HCT116 (cell line): ENCODE results near the gene MBNL2. TPM values are rescaled to one million over a fixed set of nuclear protein-coding genes. Genes with fewer than 3 reads are reported as not detected.
A peak's percentile ranks its signal among the peaks of the same experiment; 100 is the strongest.

ENCODE experiments used
- ATAC-seq: fragments of 200-7000 bp; cut with Tn5 transposase; 2 replicates; pipeline ENCODE4 v1.9.1; 2020; ENCODE audit warnings: mild to moderate bottlenecking, moderate library complexity
- BruUV-seq: library from RNA; stranded (reverse); fragments of 400-500 nt; replicated peaks from 2 replicates; lab custom pipeline; 2021; lab: Mats Ljungman, UMichigan
- CTCF ChIA-PET: fragments of 300-600 bp; sonication (Branson Sonifier 250); formaldehyde crosslinking; loops from one replicate; lab custom pipeline; 2021; ENCODE audit warnings: antibody characterized with exemption; lab: Charles Lee
- POLR2A ChIA-PET: fragments of 300-600, 350-600 bp; sonication (Branson Sonifier 250); formaldehyde crosslinking; loops from one replicate; lab custom pipeline; 2021; ENCODE audit warnings: antibody characterized with exemption; lab: Charles Lee
- RAD21 ChIA-PET, 2 experiments: fragments of 300-600 bp; sonication (Branson Sonifier 250); formaldehyde crosslinking; loops; one replicate each; lab custom pipeline; 2023; ENCODE audit warnings: low total read pairs in 2 of 2; ENCODE audit not compliant: uncharacterized antibody in 2 of 2, unreplicated experiment in 2 of 2, low non-redundant PET in 1 of 2; lab: Charles Lee
- DNase-seq: peaks from one replicate; pipeline ENCODE4 v3.0.0-alpha.2; 2010; ENCODE audit warnings: low read depth, low spot score
- H2AFZ ChIP-seq: fragments of 200-600 bp; shearing (Covaris generic), sonication (generic); 2 replicates; pipeline ENCODE4 v1.6.1; 2017; ENCODE audit warnings: low read depth, mixed run types, mixed read lengths, antibody characterized with exemption, low read length; ENCODE audit not compliant: poor library complexity, severe bottlenecking
- H3K27ac ChIP-seq: 2 replicates; pipeline ENCODE4 v1.5.1; 2012; ENCODE audit warnings: low read depth, low read length
- H3K27me3 ChIP-seq: fragments of 200-600 bp; sonication (generic); 2 replicates; pipeline ENCODE4 v1.6.1; 2016; ENCODE audit warnings: mixed run types, low read length, mixed read lengths; ENCODE audit not compliant: insufficient read depth
- H3K36me3 ChIP-seq, 2 experiments: fragments of 200-500 bp in 1 of 2; fragments of 200-600 bp in 1 of 2; sonication (Bioruptor generic) in 1 of 2; sonication (generic) in 1 of 2; 2 replicates each; pipeline versions ENCODE4 v1.5.1 to v1.6.1; 2014 to 2016; ENCODE audit warnings: low read length in 2 of 2, inconsistent platforms in 1 of 2, mixed read lengths in 1 of 2, mixed run types in 1 of 2; ENCODE audit not compliant: insufficient read depth in 2 of 2, control insufficient read depth in 1 of 2
- H3K4me1 ChIP-seq, 2 experiments: fragments of 200-600 bp in 1 of 2; sonication (generic) in 1 of 2; 2 replicates each; pipeline versions ENCODE4 v1.5.1 to v1.6.1; 2012 to 2017; ENCODE audit warnings: low read length in 2 of 2, inconsistent platforms in 1 of 2, mild to moderate bottlenecking in 1 of 2, mixed read lengths in 1 of 2, mixed run types in 1 of 2, moderate library complexity in 1 of 2; ENCODE audit not compliant: insufficient read depth in 2 of 2, control insufficient read depth in 1 of 2
- H3K4me2 ChIP-seq: fragments of 200-600 bp; sonication (generic); 2 replicates; pipeline ENCODE4 v1.6.1; 2017; ENCODE audit warnings: mixed run types, low read length, mixed read lengths
- H3K4me3 ChIP-seq, 2 experiments: fragments of 200-600 bp in 1 of 2; sonication (generic) in 1 of 2; replicated peaks in 1 of 2; 2 replicates each; pipeline ENCODE4 v1.5.1; 2011 to 2016; ENCODE audit warnings: low read length in 2 of 2, control low read depth in 1 of 2, low read depth in 1 of 2, mild to moderate bottlenecking in 1 of 2, mixed read lengths in 1 of 2, mixed run types in 1 of 2
- H3K79me2 ChIP-seq: fragments of 200-600 bp; sonication (generic); 2 replicates; pipeline ENCODE4 v1.6.1; 2017; ENCODE audit warnings: mild to moderate bottlenecking, mixed run types, low read length, moderate library complexity, mixed read lengths; ENCODE audit not compliant: insufficient read depth
- H3K9ac ChIP-seq: fragments of 200-600 bp; sonication (generic); 2 replicates; pipeline ENCODE4 v1.6.1; 2016; ENCODE audit warnings: low read length, mixed read lengths
- H3K9me2 ChIP-seq: fragments of 200-600 bp; sonication (generic), shearing (Covaris generic); 2 replicates; pipeline ENCODE4 v1.6.1; 2017; ENCODE audit warnings: mixed run types, mild to moderate bottlenecking, moderate library complexity; ENCODE audit not compliant: insufficient read depth
- H3K9me3 ChIP-seq, 2 experiments: fragments of 200-500 bp in 1 of 2; fragments of 200-600 bp in 1 of 2; sonication (Bioruptor generic) in 1 of 2; sonication (generic) in 1 of 2; 2 replicates each; pipeline ENCODE4 v1.6.1; 2014 to 2017; ENCODE audit warnings: low read length in 2 of 2, mixed read lengths in 2 of 2, inconsistent platforms in 1 of 2, low read depth in 1 of 2, mild to moderate bottlenecking in 1 of 2, mixed run types in 1 of 2, moderate library complexity in 1 of 2; ENCODE audit not compliant: control insufficient read depth in 1 of 2, insufficient read depth in 1 of 2
- H4K20me1 ChIP-seq: fragments of 200-600 bp; sonication (generic), shearing (Covaris generic); 2 replicates; pipeline ENCODE4 v1.6.1; 2017; ENCODE audit warnings: mixed run types, mild to moderate bottlenecking, moderate library complexity; ENCODE audit not compliant: insufficient read depth
- CEBPB ChIP-seq: IDR thresholded peaks from 2 replicates; pipeline ENCODE4 v1.6.1; 2012; ENCODE audit warnings: low read depth
- EGR1 ChIP-seq: IDR thresholded peaks from 2 replicates; pipeline ENCODE4 v1.6.1; 2012; ENCODE audit warnings: low read depth
- ELF1 ChIP-seq: IDR thresholded peaks from 2 replicates; pipeline ENCODE4 v1.6.1; 2012; ENCODE audit warnings: low read depth, borderline replicate concordance
- EZH2 ChIP-seq: fragments of 200-600 bp; sonication (generic); IDR thresholded peaks from 2 replicates; pipeline ENCODE4 v1.6.1; 2017; ENCODE audit warnings: antibody characterized with exemption, mixed run types
- FOSL1 ChIP-seq: IDR thresholded peaks from 2 replicates; pipeline ENCODE4 v1.6.1; 2012; ENCODE audit warnings: low read depth
- POLR2AphosphoS5 ChIP-seq: IDR thresholded peaks from 2 replicates; pipeline ENCODE4 v1.6.1; 2011; ENCODE audit warnings: mild to moderate bottlenecking, low read depth, low read length, moderate library complexity
- RAD21 ChIP-seq: IDR thresholded peaks from 2 replicates; pipeline ENCODE4 v1.6.1; 2012; ENCODE audit warnings: low read depth, mild to moderate bottlenecking
- SP1 ChIP-seq: IDR thresholded peaks from 2 replicates; pipeline ENCODE4 v1.6.1; 2012; ENCODE audit warnings: low read depth
- SRF ChIP-seq: IDR thresholded peaks from 2 replicates; pipeline ENCODE4 v1.6.1; 2012; ENCODE audit warnings: low read depth
- TCF7L2 ChIP-seq: IDR thresholded peaks from 2 replicates; pipeline ENCODE4 v1.7.0; 2011; ENCODE audit warnings: borderline replicate concordance, inconsistent platforms; ENCODE audit not compliant: insufficient read depth, insufficient read length; ENCODE audit errors: extremely low read depth
- YY1 ChIP-seq: IDR thresholded peaks from 2 replicates; pipeline ENCODE4 v1.6.1; 2011; ENCODE audit warnings: low read length, low read depth, moderate library complexity, mild to moderate bottlenecking; ENCODE audit not compliant: insufficient replicate concordance; ENCODE audit errors: extremely low read depth
- ZBTB33 ChIP-seq: IDR thresholded peaks from 2 replicates; pipeline ENCODE4 v1.6.1; 2011; ENCODE audit warnings: mild to moderate bottlenecking, low read length, moderate library complexity; ENCODE audit not compliant: insufficient replicate concordance; ENCODE audit errors: extremely low read depth
- ZFX ChIP-seq: fragments of 450-650 bp; IDR thresholded peaks from 2 replicates; pipeline ENCODE4 v1.6.1; 2017
- ZNF274 ChIP-seq: fragments of 200-500 bp; sonication (Bioruptor generic); IDR thresholded peaks from 2 replicates; pipeline ENCODE4 v1.6.1; 2014; ENCODE audit warnings: mild to moderate bottlenecking, low read depth, low read length, inconsistent platforms
- intact Hi-C: fragments of 100-400 bp; cut with micrococcal nuclease; formaldehyde crosslinking; loops from 2 replicates; pipeline ENCODE4 v1.10.0; 2022
- total RNA-seq: library from RNA; stranded (reverse); gene quantifications from one replicate; pipeline ENCODE4 v1.2.1, GENCODE V29; 2021; ENCODE audit not compliant: unreplicated experiment
- TF ChIP-seq, protein P1 (sequence below), 3 experiments: fragments of 200-600 bp in 1 of 3; sonication (generic) in 1 of 3; IDR thresholded peaks in 2 of 3; conservative IDR thresholded peaks in 1 of 3; 2 replicates each; pipeline ENCODE4 v1.5.1; 2012 to 2017; ENCODE audit warnings: low read depth in 2 of 3, low read length in 2 of 3, antibody characterized with exemption in 1 of 3, borderline replicate concordance in 1 of 3, control low read depth in 1 of 3, mild to moderate bottlenecking in 1 of 3, mixed read lengths in 1 of 3, mixed run types in 1 of 3, moderate library complexity in 1 of 3; ENCODE audit not compliant: insufficient read depth in 1 of 3
- TF ChIP-seq, protein P2 (sequence below): IDR thresholded peaks from 2 replicates; pipeline ENCODE4 v1.6.1; 2012
- TF ChIP-seq, protein P3 (sequence below): IDR thresholded peaks from 2 replicates; pipeline ENCODE4 v1.6.1; 2012

MBNL2 gene
- total RNA-seq, 1 experiment from 2014 or later: 73.9 TPM

GRCh38 chr13:97276862-97277269, 54.7 kb downstream of the MBNL2 start:
- CTCF ChIA-PET: interaction anchor here (2.1 kb wide), 1 partner anchor 167 kb away, joined by 5 read pairs; no protein-coding TSS in a partner anchor
- H3K9ac ChIP-seq: peak overlapping the region; percentile 18; the same call in 1 of the 2 replicates
- BruUV-seq: no TSS peak

More at GRCh38 chr13:97276862-97277269, 54.7 kb downstream of the MBNL2 start:
- ATAC-seq (no peak), DNase-seq (no peak)
- no peaks in the 10 kb centered on the region for H3K9me2 ChIP-seq
- ChIA-PET POLR2A (interaction anchor here (1.5 kb wide), 1 partner anchor 20 kb away, joined by 3 read pairs; no protein-coding TSS in a partner anchor), RAD21 (no interaction called here)
- intact Hi-C loops: loop anchor here (5.0 kb wide), 1 partner anchor 65 kb away; no protein-coding TSS in a partner anchor
- peaks cover 72% of the 10 kb centered on the region for H3K79me2 ChIP-seq
- H3K4me1 ChIP-seq: peaks cover 93 to 100% of the 10 kb centered on the region in 2 experiments
- H4K20me1 ChIP-seq: no peaks in the 10 kb centered on the region
- no peaks in the 10 kb centered on the region for H3K27me3 ChIP-seq
- H3K36me3 ChIP-seq: peaks cover 0 to 8% of the 10 kb centered on the region in 2 experiments; a peak in 2 of 4 replicates
- H3K4me2 ChIP-seq: peak overlapping the region; percentile 51
- no peak overlapping the region for H3K4me3 ChIP-seq
- peak overlapping the region; percentile 100 for H3K27ac ChIP-seq
- no peaks in the 10 kb centered on the region for H3K9me3 ChIP-seq
- no peak overlapping the region for H2AFZ ChIP-seq
- no peak for TF ChIP-seq ELF1
- TF ChIP-seq FOSL1: no peak
- TF ChIP-seq TCF7L2: no peak
- TF ChIP-seq SRF: no peak
- no peak for TF ChIP-seq ZFX
- no peak for TF ChIP-seq ZBTB33
- no peak for TF ChIP-seq YY1
- TF ChIP-seq, protein P1, sequence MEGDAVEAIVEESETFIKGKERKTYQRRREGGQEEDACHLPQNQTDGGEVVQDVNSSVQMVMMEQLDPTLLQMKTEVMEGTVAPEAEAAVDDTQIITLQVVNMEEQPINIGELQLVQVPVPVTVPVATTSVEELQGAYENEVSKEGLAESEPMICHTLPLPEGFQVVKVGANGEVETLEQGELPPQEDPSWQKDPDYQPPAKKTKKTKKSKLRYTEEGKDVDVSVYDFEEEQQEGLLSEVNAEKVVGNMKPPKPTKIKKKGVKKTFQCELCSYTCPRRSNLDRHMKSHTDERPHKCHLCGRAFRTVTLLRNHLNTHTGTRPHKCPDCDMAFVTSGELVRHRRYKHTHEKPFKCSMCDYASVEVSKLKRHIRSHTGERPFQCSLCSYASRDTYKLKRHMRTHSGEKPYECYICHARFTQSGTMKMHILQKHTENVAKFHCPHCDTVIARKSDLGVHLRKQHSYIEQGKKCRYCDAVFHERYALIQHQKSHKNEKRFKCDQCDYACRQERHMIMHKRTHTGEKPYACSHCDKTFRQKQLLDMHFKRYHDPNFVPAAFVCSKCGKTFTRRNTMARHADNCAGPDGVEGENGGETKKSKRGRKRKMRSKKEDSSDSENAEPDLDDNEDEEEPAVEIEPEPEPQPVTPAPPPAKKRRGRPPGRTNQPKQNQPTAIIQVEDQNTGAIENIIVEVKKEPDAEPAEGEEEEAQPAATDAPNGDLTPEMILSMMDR (IDR thresholded peaks at IDR 0.05 in 2 of 3, conservative IDR thresholded peaks at IDR 0.05 in 1 of 3; ENCODE audit: borderline replicate concordance in 1 of 3, insufficient read depth in 1 of 3, low read depth in 2 of 3, low read length in 2 of 3): no peak
- TF ChIP-seq, protein P2, sequence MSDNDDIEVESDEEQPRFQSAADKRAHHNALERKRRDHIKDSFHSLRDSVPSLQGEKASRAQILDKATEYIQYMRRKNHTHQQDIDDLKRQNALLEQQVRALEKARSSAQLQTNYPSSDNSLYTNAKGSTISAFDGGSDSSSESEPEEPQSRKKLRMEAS: no peak
- TF ChIP-seq SP1: no peak
- TF ChIP-seq EZH2: no peak
- no peak for TF ChIP-seq ZNF274
- no peak for TF ChIP-seq CEBPB
- TF ChIP-seq POLR2AphosphoS5: no peak
- TF ChIP-seq, protein P3, sequence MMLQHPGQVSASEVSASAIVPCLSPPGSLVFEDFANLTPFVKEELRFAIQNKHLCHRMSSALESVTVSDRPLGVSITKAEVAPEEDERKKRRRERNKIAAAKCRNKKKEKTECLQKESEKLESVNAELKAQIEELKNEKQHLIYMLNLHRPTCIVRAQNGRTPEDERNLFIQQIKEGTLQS: no peak
- TF ChIP-seq EGR1: no peak
- no peak for TF ChIP-seq RAD21
